ENCODE data around the gene ADGRB3. TPM values are rescaled to one million over a fixed set of nuclear protein-coding genes. Genes with fewer than 3 reads are reported as not detected.

The ADGRB3 gene
- total RNA-seq, 1 donor from 2014 or later, result 1.8 TPM

- H3K4me1 Mint-ChIP-seq (ENCODE audit: low read depth), result no peaks in the 10 kb centered on the region
- no peak for TF ChIP-seq CTCF (IDR thresholded peaks at IDR 0.05; ENCODE audit: unreplicated experiment)
- H3K27me3 Mint-ChIP-seq, result no peaks in the 10 kb centered on the region
- H3K27ac Mint-ChIP-seq, result no peak overlapping the region
- no peak overlapping the region for H3K4me3 Mint-ChIP-seq (ENCODE audit: low read depth)
- H3K36me3 Mint-ChIP-seq (ENCODE audit: insufficient read depth), result no peaks in the 10 kb centered on the region
- DNase-seq (ENCODE audit: low spot score, unreplicated experiment), result no peak
- peaks cover 3% of the 10 kb centered on the region for H3K9me3 Mint-ChIP-seq (ENCODE audit: low read depth)
Measured at GRCh38 chr6:69122407-69122773, 487.3 kb downstream of the ADGRB3 start.

DNA sequence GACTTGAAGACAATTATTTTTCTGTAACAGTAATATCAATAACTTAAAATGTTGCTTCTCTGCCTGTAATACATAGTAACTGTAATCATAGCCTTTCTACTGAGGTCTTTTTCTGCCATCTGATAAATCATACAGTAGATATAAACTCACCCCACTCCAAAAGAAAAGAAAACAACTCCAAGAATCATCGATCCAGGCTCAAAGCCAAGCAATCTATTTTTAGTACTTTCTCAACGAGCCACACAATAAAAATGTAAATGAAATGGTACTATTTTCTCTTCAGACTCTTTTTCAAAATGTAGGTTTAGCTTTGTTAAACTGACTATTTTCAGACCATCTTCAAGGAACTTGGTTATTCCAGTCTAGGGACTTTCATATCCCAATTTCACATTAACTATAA is 493.3 kb downstream of the ADGRB3 start:
- no peak overlapping the region for H3K4me3 Mint-ChIP-seq (ENCODE audit: low read depth)
- no peaks in the 10 kb centered on the region for H3K36me3 Mint-ChIP-seq (ENCODE audit: insufficient read depth)
- H3K9me3 Mint-ChIP-seq (ENCODE audit: low read depth), result peaks cover 6% of the 10 kb centered on the region
- no peak overlapping the region for H3K27ac Mint-ChIP-seq
- DNase-seq (ENCODE audit: low spot score, unreplicated experiment), result no peak
- H3K4me1 Mint-ChIP-seq (ENCODE audit: low read depth), result no peaks in the 10 kb centered on the region
- H3K27me3 Mint-ChIP-seq, result no peaks in the 10 kb centered on the region
- no peak for TF ChIP-seq CTCF (IDR thresholded peaks at IDR 0.05; ENCODE audit: unreplicated experiment)

GRCh38 chr6:69129046-69129445 is 494.0 kb downstream of the ADGRB3 start:
- no peaks in the 10 kb centered on the region for H3K36me3 Mint-ChIP-seq (ENCODE audit: insufficient read depth)
- no peak overlapping the region for H3K27ac Mint-ChIP-seq
- H3K9me3 Mint-ChIP-seq (ENCODE audit: low read depth), result peaks cover 6% of the 10 kb centered on the region
- H3K4me3 Mint-ChIP-seq (ENCODE audit: low read depth), result no peak overlapping the region
- no peak for DNase-seq (ENCODE audit: low spot score, unreplicated experiment)
- no peaks in the 10 kb centered on the region for H3K27me3 Mint-ChIP-seq
- H3K4me1 Mint-ChIP-seq (ENCODE audit: low read depth), result no peaks in the 10 kb centered on the region
- no peak for TF ChIP-seq CTCF (IDR thresholded peaks at IDR 0.05; ENCODE audit: unreplicated experiment)

DNA sequence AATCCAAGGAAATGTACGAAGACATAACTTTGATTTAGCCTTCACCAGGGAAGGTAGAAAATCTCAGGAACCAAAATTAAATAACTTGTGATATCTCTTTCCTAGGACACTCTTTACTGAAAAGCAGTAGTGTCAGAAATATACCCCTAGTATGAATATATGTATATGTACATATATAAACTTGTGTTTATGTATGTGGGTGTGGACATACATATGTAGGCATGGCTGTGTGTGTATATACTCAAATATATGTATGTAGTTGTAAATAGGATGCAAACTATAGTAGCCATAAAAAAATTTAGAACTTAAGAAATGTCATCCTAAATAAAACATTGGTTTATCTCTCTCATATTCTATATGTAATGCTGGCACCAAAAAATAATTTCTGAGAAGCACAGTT is 500.8 kb downstream of the ADGRB3 start:
- H3K27me3 Mint-ChIP-seq, result no peaks in the 10 kb centered on the region
- TF ChIP-seq CTCF (IDR thresholded peaks at IDR 0.05; ENCODE audit: unreplicated experiment), result no peak
- no peaks in the 10 kb centered on the region for H3K36me3 Mint-ChIP-seq (ENCODE audit: insufficient read depth)
- DNase-seq (ENCODE audit: low spot score, unreplicated experiment), result no peak
- no peak overlapping the region for H3K4me3 Mint-ChIP-seq (ENCODE audit: low read depth)
- no peak overlapping the region for H3K27ac Mint-ChIP-seq
- H3K4me1 Mint-ChIP-seq (ENCODE audit: low read depth), result no peaks in the 10 kb centered on the region
- peaks cover 6% of the 10 kb centered on the region for H3K9me3 Mint-ChIP-seq (ENCODE audit: low read depth)

GRCh38 chr6:69138148-69138547 is 503.1 kb downstream of the ADGRB3 start:
- TF ChIP-seq CTCF (IDR thresholded peaks at IDR 0.05; ENCODE audit: unreplicated experiment), result no peak
- H3K4me1 Mint-ChIP-seq (ENCODE audit: low read depth), result no peaks in the 10 kb centered on the region
- H3K36me3 Mint-ChIP-seq (ENCODE audit: insufficient read depth), result no peaks in the 10 kb centered on the region
- H3K27me3 Mint-ChIP-seq, result no peaks in the 10 kb centered on the region
- no peak for DNase-seq (ENCODE audit: low spot score, unreplicated experiment)
- no peak overlapping the region for H3K4me3 Mint-ChIP-seq (ENCODE audit: low read depth)
- peaks cover 1% of the 10 kb centered on the region for H3K9me3 Mint-ChIP-seq (ENCODE audit: low read depth)
- no peak overlapping the region for H3K27ac Mint-ChIP-seq
